Measurements from ENCODE around the gene TCN2.
"Not testable (repeated sequence)": the region's sequence is repeated elsewhere in the genome, so short reads cannot be mapped to it uniquely, and the experiment has no call there.

TCN2 gene

GRCh38 chr22:30673136-30673535, 66.2 kb downstream of the TCN2 start:
- DNase-seq (ENCODE audit: low read depth): no peak
- TF ChIP-seq CTCF (conservative IDR thresholded peaks at IDR 0.05; ENCODE audit: low read length): no peak
- H3K4me3 ChIP-seq (ENCODE audit: low read length): no peak overlapping the region

- DNase-seq (ENCODE audit: low read depth): no peak
Measured at GRCh38 chr22:30674482-30674881, 67.5 kb downstream of the TCN2 start.

GRCh38 chr22:30675436-30675835, 68.5 kb downstream of the TCN2 start:
- TF ChIP-seq CTCF (conservative IDR thresholded peaks at IDR 0.05; ENCODE audit: low read length): no peak
- DNase-seq (ENCODE audit: low read depth): no peak
- H3K4me3 ChIP-seq (ENCODE audit: low read length): no peak overlapping the region

More at GRCh38 chr22:30674482-30674881, 67.5 kb downstream of the TCN2 start:
- no peak for TF ChIP-seq CTCF (conservative IDR thresholded peaks at IDR 0.05; ENCODE audit: low read length)
- H3K4me3 ChIP-seq (ENCODE audit: low read length): no peak overlapping the region

- H3K4me3 ChIP-seq (ENCODE audit: low read length); DNase-seq (ENCODE audit: low read depth): not testable (repeated sequence)
Measured at GRCh38 chr22:30676565-30676964, 69.6 kb downstream of the TCN2 start.
